ENCODE measurements around the gene UNC119B.

Gene UNC119B

GRCh38 chr12:120767071-120768024, 57.1 kb downstream of the UNC119B start:
- no peak for FAIRE-seq
- no peak for DNase-seq (ENCODE audit: insufficient read length, low spot score)
- TF ChIP-seq POLR2A (IDR thresholded peaks at IDR 0.05; ENCODE audit: low read depth, low read length): no peak

DNA sequence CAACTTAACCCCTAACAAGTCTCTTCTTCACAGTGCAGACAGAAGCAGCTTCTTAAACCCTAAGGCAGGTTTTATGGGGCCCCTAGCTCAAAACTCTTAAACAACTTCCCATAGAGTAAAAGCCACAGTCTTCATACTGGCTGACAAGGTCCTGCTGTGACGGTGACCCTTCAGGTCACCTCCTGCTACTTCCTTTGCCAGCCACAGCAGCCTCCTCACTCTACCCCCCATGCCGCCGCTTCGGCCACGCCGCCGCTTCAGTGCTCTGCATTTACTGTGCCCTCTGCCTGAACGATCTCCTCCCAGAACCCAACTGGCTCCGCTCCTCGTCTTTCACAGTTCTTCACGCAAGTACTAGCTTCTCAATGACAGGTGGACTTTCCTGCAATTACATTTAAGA, 60.8 kb downstream of the UNC119B start:
- FAIRE-seq (no peak), DNase-seq (ENCODE audit: insufficient read length, low spot score) (no peak)
- TF ChIP-seq POLR2A (IDR thresholded peaks at IDR 0.05; ENCODE audit: low read depth, low read length): no peak
